OCI-LY3 (cell line): ENCODE data around the gene COL4A4.
A peak's percentile ranks its signal among the peaks of the same experiment; 100 is the strongest.

Experiments used
- H2AFZ ChIP-seq: fragments of 200-600, 300-600 bp; shearing (Covaris generic); 2 replicates; pipeline ENCODE4 v1.6.0; 2014; ENCODE audit warnings: antibody characterized with exemption, low read depth, low read length
- H3K27ac ChIP-seq: fragments of 200-600, 300-600 bp; sonication (generic); 2 replicates; pipeline ENCODE4 v1.5.1; 2014; ENCODE audit warnings: mild to moderate bottlenecking, low read length, moderate library complexity, mixed read lengths
- H3K27me3 ChIP-seq: fragments of 200-600, 300-600 bp; sonication (generic); 2 replicates; pipeline ENCODE4 v1.6.1; 2014; ENCODE audit warnings: low read depth, low read length, mixed read lengths
- H3K36me3 ChIP-seq: fragments of 200-600, 300-600 bp; sonication (generic); replicated peaks from 2 replicates; pipeline ENCODE3; 2014; ENCODE audit warnings: low read depth, low read length, mixed read lengths
- H3K4me1 ChIP-seq: fragments of 300-600, 200-600 bp; sonication (generic); 2 replicates; pipeline ENCODE4 v1.6.1; 2014; ENCODE audit warnings: low read length, mixed read lengths
- H3K4me2 ChIP-seq: fragments of 200-600, 300-600 bp; sonication (generic); 2 replicates; pipeline ENCODE4 v1.6.1; 2014; ENCODE audit warnings: low read length, mixed read lengths
- H3K4me3 ChIP-seq: fragments of 300-600, 200-600 bp; sonication (generic); 2 replicates; pipeline ENCODE4 v1.5.1; 2014; ENCODE audit warnings: antibody characterized with exemption, mild to moderate bottlenecking, low read length, moderate library complexity
- H3K79me2 ChIP-seq: fragments of 300-600, 200-600 bp; shearing (Covaris generic); 2 replicates; pipeline ENCODE4 v1.6.1; 2014; ENCODE audit warnings: mild to moderate bottlenecking, low read length, mixed read lengths
- H3K9ac ChIP-seq: fragments of 300-600, 200-600 bp; shearing (Covaris generic); 2 replicates; pipeline ENCODE4 v1.6.0; 2014; ENCODE audit warnings: mild to moderate bottlenecking, low read length, moderate library complexity
- H3K9me3 ChIP-seq: fragments of 200-600, 300-600 bp; shearing (Covaris generic); 2 replicates; pipeline ENCODE4 v1.6.1; 2014; ENCODE audit warnings: low read length, mixed read lengths; ENCODE audit not compliant: insufficient read depth
- H4K20me1 ChIP-seq: fragments of 200-600, 300-600 bp; sonication (generic); 2 replicates; pipeline ENCODE4 v1.6.1; 2016; ENCODE audit warnings: low read length, mixed read lengths; ENCODE audit not compliant: insufficient read depth
- EZH2phosphoT487 ChIP-seq: fragments of 200-600 bp; shearing (Covaris generic); IDR thresholded peaks from 2 replicates; pipeline ENCODE4 v1.6.1; 2018; ENCODE audit warnings: antibody characterized with exemption, mixed run types, low read depth
- TF ChIP-seq, protein P1 (sequence below): fragments of 200-600, 300-600 bp; sonication (generic); IDR thresholded peaks from 2 replicates; pipeline ENCODE4 v1.5.1; 2014; ENCODE audit warnings: antibody characterized with exemption, low read length, low read depth

COL4A4 gene

DNA sequence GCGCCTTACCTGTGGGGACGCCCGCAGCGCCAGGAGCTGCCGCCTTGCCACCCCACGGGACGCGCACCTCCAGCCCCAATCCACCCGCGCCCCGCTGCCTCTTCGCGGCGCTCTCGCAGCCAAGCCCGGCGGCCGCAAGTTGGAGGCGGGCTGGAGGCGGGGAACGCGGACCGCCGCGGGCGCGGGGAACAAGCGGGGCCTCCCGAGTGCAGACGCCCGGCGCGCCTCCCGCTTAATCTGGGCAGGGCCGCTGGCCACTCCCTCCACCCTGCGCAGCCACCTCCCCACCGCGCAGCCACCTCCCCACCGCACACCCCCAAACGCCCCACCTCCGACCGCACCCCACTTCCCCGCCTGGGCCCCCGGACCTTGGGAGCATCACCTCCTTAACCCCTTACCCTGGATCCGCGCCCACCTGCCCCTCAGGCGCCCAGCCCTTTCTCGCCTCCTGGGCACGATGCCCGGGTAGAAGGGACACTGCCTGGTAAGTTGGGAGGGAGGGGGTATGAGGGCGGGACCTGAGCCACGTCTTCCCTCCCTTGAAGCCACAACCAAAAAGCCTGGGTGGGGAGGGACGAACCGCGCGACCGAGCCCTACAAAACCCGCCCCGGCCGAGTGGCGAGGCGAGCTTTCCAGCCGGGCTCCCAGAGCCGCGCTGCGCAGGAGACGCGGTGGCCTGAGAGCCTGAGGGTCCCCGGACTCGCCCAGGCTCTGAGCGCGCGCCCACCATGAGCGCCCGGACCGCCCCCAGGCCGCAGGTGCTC, at the start of gene COL4A4, which contains the start of gene COL4A3:
TSS of gene COL4A4 (minus strand) at position 208 of the 765 bp plus-strand sequence. CDS start 16,722 bp downstream, outside the sequence.
TSS of gene COL4A3 (plus strand) at position 627 of the 765 bp plus-strand sequence. CDS start at position 730, 103 bp downstream.
- TF ChIP-seq EZH2phosphoT487: no peak
- TF ChIP-seq, protein P1, sequence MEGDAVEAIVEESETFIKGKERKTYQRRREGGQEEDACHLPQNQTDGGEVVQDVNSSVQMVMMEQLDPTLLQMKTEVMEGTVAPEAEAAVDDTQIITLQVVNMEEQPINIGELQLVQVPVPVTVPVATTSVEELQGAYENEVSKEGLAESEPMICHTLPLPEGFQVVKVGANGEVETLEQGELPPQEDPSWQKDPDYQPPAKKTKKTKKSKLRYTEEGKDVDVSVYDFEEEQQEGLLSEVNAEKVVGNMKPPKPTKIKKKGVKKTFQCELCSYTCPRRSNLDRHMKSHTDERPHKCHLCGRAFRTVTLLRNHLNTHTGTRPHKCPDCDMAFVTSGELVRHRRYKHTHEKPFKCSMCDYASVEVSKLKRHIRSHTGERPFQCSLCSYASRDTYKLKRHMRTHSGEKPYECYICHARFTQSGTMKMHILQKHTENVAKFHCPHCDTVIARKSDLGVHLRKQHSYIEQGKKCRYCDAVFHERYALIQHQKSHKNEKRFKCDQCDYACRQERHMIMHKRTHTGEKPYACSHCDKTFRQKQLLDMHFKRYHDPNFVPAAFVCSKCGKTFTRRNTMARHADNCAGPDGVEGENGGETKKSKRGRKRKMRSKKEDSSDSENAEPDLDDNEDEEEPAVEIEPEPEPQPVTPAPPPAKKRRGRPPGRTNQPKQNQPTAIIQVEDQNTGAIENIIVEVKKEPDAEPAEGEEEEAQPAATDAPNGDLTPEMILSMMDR: no peak
- H3K4me1 ChIP-seq: peaks cover 3% of the 10 kb centered on the region; the same call in 1 of the 2 replicates
- peak within 1 kb of the TSS; percentile 78 for H3K4me2 ChIP-seq
- no peaks in the 10 kb centered on the region for H3K79me2 ChIP-seq
- no peaks in the 10 kb centered on the region for H3K36me3 ChIP-seq
- no peak within 1 kb of the TSS for H3K27ac ChIP-seq
- no peaks in the 10 kb centered on the region for H4K20me1 ChIP-seq
- peaks cover 23% of the 10 kb centered on the region for H3K27me3 ChIP-seq
- H2AFZ ChIP-seq: peak within 1 kb of the TSS; percentile 41
- H3K4me3 ChIP-seq: peak within 1 kb of the TSS; percentile 81
- H3K9ac ChIP-seq: no peak within 1 kb of the TSS; the same call in 1 of the 2 replicates
- no peaks in the 10 kb centered on the region for H3K9me3 ChIP-seq

DNA sequence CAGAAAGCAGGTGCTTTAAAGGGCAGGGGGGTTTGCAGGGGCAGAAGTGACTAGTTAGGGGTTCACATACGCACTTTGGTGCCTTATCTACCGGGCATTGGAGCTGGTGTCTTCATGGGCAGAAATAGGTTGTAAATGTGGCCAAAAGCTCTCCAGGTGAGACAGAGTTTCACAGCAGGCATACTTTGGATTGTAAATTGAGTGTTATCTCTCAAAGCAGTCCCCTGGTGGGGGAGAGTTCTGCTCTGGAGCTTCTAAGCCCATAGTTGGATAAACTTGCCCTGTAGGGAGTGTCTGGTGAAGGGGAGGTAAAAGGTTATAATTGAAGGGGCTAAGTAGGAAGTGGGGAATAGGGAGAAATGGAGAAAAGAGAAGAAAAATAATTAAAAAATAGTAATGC, 43.6 kb upstream of the COL4A4 start:
- no peaks in the 10 kb centered on the region for H4K20me1 ChIP-seq
- H2AFZ ChIP-seq: no peak overlapping the region
- no peaks in the 10 kb centered on the region for H3K79me2 ChIP-seq
- no peaks in the 10 kb centered on the region for H3K4me1 ChIP-seq
- no peak overlapping the region for H3K4me3 ChIP-seq
- H3K9me3 ChIP-seq: no peaks in the 10 kb centered on the region
- no peak overlapping the region for H3K27ac ChIP-seq
- no peak overlapping the region for H3K4me2 ChIP-seq
- H3K9ac ChIP-seq: no peak overlapping the region
- TF ChIP-seq, protein P1: no peak
- TF ChIP-seq EZH2phosphoT487: no peak
- no peaks in the 10 kb centered on the region for H3K36me3 ChIP-seq
- no peaks in the 10 kb centered on the region for H3K27me3 ChIP-seq

GRCh38 chr2:227206406-227206805, 42.4 kb upstream of the COL4A4 start:
- no peaks in the 10 kb centered on the region for H3K36me3 ChIP-seq
- H3K4me1 ChIP-seq: no peaks in the 10 kb centered on the region
- no peak overlapping the region for H3K4me3 ChIP-seq
- TF ChIP-seq EZH2phosphoT487: no peak
- TF ChIP-seq, protein P1: no peak
- H3K9me3 ChIP-seq: no peaks in the 10 kb centered on the region
- no peak overlapping the region for H2AFZ ChIP-seq
- H3K9ac ChIP-seq: no peak overlapping the region
- H3K27me3 ChIP-seq: no peaks in the 10 kb centered on the region
- no peak overlapping the region for H3K27ac ChIP-seq
- no peaks in the 10 kb centered on the region for H3K79me2 ChIP-seq
- no peaks in the 10 kb centered on the region for H4K20me1 ChIP-seq
- H3K4me2 ChIP-seq: no peak overlapping the region

- Histone ChIP-seq H3K36me3 (no peaks in the 10 kb centered on the region), H2AFZ (no peak overlapping the region), H3K4me3 (no peak overlapping the region), H4K20me1 (no peaks in the 10 kb centered on the region), H3K9me3 (no peaks in the 10 kb centered on the region), H3K4me1 (no peaks in the 10 kb centered on the region), H3K4me2 (no peak overlapping the region), H3K79me2 (no peaks in the 10 kb centered on the region), H3K9ac (no peak overlapping the region), H3K27ac (no peak overlapping the region), H3K27me3 (no peaks in the 10 kb centered on the region)
- TF ChIP-seq, protein P1: no peak
- TF ChIP-seq EZH2phosphoT487: no peak
Measured at GRCh38 chr2:227205701-227206100, 41.7 kb upstream of the COL4A4 start.
